ENCODE data around the gene CRB2.

Gene CRB2

DNA sequence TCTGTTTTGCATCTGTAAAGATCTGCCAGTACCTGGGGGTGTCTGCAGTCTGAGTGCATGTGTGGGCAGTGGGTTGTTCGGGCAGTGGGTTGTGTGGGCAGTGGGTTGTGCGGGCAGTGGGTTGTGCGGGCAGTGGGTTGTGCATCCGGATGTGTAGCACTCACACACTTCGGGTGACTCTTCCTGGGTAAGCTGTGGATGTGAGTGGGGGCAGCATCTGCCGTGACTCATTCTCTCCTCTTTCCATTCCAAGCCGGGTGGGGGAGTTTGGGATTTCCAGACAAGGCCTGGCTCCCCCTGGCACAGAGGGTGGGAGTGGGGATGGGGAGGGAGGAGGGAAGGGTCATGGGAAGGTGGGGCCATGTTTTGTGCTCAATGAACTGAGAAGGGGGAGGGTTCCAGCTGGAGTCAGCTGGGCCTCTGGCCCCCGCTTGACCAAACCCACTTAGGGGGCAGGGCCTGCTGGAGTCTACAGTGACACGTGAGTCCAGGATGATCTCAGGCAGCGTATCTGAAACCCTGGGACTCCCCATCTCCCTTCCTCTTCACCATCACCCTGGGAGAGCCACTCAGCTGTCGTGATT is 8.3 kb downstream of the CRB2 start:
- no peak for DNase-seq (ENCODE audit: low read depth in 2 of 2)

DNA sequence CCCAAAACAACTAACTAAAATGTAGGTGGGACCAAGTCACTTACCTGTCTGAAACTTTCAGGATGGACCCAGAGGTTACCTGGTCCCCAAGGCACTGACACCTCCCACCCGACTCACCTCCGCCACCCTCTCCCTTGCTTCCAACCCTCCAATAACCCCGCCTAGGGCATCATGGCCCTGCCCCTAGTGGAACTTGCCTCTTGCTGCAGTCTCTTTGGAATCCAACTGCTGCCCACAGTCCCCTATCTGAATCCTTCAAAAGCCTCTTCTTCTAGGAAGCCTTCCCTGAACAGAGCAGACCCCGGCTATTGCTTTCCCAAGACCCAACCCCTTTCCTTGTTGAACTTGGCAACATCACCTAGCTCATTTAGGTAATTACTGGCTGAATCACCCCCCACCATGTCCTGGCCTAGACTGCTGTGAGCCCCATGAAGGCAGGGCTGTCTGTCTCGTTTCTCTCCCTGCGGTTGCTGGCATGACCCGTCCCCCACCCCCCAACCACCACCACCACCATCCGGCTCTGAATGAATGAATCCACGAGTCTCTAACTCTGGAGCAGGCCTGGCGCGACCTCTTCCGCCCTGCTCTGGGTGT is 9.4 kb downstream of the CRB2 start:
- no peak for DNase-seq (ENCODE audit: low read depth in 2 of 2)

DNA sequence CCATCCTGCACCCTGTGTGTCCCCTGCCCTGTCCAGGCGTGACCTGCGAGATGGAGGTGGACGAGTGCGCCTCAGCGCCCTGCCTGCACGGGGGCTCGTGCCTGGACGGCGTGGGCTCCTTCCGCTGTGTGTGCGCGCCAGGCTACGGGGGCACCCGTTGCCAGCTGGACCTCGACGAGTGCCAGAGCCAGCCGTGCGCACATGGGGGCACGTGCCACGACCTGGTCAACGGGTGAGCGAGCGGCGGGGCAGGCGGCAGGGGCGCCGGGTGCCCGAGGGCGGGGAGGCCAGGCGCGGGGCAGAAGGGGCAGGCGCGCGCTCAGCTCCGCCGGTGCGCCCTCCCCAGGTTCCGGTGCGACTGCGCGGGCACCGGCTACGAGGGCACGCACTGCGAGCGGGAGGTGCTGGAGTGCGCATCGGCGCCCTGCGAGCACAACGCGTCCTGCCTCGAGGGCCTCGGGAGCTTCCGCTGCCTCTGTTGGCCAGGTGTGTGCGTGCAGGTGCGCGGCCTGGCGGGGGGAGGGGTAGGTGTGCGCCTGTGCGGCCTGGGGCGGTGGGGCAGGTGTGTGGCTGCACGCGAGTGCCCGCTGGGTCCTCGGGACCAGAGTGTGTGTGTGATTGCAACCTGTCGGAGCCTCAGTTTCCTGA is 10.0 kb downstream of the CRB2 start:
- DNase-seq (ENCODE audit: low read depth in 2 of 2), result no peak

DNA sequence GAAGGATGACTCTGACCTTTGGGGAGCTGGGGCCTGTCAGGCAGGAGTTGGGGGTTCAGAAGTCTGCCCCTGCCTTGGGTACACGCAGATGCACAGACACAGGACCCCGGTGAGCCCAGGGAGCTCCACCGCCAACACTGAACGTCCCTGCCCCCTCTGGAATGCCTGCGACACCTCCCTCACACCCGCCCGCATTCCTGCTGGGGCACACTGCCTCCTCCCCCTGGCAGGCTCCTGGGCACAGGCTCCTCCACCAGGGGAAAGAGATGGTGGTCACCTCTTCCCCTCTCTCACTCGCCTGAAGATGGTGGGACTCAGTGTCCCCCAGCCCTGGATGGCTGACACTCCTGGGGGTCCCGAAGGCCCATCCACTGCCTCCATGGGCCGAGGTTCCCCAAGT is 12.0 kb downstream of the CRB2 start:
- no peak for DNase-seq (ENCODE audit: low read depth in 2 of 2)

DNA sequence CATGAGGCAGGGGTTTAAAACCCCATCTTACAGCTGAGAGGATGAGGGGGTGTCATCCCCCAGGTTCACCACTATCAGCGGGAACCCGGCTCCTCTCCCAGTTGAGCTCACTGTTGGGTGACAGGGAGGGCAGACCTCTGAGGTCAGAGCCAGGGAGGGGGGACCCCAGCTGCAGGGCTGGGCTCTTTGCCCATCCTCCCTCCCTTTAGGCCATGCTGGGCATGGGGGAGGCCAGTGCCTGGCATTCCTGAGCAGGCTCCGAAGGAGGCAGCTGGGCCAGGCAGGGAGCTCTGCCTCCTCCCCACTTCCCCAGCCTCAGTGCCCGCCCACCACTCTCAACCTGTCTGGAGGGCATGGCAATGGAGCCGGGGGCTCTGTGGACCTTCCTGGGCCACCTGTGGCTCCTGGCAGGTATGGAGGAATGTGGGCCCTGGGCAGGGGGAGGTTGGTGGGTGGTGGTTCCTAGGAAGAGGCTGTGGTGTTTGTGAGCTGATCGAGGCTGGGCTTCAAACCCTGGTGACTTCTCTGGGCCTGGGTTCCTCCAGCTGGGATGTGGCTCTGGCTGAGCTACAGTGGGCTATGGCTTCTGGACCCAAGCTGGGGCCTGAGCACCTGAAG is 12.6 kb downstream of the CRB2 start:
- no peak for DNase-seq (ENCODE audit: low read depth in 2 of 2)

DNA sequence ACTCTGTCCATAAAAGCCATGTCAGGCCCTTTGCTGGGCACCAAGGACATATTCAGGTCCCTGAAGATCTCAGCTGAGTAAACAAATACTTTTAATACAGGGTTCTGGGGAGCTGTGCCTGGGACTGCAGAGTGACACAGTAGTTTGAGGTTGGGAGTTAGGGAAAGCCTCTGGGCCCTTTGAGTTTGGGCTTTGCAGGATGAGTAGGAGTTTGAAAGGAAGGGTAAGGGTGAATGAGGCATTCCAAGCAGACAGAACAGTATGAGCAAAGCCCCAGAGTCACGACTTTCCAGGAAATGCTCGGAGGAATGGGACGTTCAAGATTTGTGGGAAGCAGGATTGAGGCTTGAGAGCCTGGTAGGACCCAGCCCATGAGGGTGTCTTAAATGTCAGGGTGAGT is 13.3 kb downstream of the CRB2 start:
- no peak for DNase-seq (ENCODE audit: low read depth in 2 of 2)

DNA sequence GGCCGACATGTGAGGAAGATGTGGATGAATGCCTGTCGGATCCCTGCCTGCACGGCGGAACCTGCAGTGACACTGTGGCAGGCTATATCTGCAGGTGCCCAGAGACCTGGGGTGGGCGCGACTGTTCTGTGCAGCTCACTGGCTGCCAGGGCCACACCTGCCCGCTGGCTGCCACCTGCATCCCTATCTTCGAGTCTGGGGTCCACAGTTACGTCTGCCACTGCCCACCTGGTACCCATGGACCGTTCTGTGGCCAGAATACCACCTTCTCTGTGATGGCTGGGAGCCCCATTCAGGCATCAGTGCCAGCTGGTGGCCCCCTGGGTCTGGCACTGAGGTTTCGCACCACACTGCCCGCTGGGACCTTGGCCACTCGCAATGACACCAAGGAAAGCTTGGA is 14.1 kb downstream of the CRB2 start:
- no peak for DNase-seq (ENCODE audit: low read depth in 2 of 2)

DNA sequence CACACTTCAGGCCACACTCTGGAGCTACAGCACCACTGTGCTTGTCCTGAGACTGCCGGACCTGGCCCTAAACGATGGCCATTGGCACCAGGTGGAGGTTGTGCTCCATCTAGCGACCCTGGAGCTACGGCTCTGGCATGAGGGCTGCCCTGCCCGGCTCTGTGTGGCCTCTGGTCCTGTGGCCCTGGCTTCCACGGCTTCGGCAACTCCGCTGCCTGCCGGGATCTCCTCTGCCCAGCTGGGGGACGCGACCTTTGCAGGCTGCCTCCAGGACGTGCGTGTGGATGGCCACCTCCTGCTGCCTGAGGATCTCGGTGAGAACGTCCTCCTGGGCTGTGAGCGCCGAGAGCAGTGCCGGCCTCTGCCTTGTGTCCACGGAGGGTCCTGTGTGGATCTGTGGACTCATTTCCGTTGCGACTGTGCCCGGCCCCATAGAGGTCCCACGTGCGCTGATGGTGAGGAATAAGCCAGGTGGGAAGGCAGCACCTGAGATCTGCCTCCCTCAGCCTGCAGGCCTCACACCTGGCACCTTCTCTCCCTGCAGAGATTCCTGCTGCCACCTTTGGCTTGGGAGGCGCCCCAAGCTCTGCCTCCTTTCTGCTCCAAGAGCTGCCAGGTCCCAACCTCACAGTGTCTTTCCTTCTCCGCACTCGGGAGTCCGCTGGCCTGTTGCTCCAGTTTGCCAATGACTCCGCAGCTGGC is 14.7 kb downstream of the CRB2 start:
- DNase-seq (ENCODE audit: low read depth in 2 of 2), result no peak

DNA sequence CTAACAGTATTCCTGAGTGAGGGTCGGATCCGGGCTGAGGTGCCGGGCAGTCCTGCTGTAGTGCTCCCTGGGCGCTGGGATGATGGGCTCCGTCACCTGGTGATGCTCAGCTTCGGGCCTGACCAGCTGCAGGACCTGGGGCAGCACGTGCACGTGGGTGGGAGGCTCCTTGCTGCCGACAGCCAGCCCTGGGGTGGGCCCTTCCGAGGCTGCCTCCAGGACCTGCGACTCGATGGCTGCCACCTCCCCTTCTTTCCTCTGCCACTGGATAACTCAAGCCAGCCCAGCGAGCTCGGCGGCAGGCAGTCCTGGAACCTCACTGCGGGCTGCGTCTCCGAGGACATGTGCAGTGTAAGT is 15.2 kb downstream of the CRB2 start:
- DNase-seq (ENCODE audit: low read depth in 2 of 2), result no peak

DNA sequence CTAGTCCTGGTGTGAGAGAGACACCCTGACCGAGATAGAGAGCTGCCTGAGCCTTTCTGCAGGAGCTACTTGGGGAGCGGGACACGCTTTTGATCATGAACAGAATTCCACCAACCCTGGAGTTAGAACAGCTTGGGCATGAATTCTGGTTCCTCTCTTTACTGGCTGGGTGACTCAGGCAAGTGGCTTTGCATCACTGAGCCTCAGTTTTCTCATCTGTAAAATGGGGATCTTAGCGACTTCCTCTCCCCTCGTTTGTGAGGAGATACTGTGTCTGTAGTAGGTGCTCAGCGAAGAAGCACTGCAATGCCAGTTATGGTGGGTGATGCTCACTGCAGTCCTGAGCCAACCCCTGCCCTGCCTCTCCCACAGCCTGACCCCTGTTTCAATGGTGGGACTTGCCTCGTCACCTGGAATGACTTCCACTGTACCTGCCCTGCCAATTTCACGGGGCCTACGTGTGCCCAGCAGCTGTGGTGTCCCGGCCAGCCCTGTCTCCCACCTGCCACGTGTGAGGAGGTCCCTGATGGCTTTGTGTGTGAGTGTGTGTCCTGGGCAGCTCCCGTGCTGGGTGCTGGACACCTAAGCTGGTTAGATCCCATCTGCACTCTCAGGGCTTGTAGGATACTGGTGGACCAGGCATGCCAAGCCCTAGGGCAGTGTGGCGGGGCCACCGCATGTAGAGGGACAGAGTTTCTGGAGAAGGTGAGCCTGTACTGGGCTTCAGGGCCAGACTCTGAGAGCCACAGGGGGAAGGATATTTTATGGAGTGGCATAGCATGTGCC is 16.0 kb downstream of the CRB2 start:
- no peak for DNase-seq (ENCODE audit: low read depth in 2 of 2)

DNA sequence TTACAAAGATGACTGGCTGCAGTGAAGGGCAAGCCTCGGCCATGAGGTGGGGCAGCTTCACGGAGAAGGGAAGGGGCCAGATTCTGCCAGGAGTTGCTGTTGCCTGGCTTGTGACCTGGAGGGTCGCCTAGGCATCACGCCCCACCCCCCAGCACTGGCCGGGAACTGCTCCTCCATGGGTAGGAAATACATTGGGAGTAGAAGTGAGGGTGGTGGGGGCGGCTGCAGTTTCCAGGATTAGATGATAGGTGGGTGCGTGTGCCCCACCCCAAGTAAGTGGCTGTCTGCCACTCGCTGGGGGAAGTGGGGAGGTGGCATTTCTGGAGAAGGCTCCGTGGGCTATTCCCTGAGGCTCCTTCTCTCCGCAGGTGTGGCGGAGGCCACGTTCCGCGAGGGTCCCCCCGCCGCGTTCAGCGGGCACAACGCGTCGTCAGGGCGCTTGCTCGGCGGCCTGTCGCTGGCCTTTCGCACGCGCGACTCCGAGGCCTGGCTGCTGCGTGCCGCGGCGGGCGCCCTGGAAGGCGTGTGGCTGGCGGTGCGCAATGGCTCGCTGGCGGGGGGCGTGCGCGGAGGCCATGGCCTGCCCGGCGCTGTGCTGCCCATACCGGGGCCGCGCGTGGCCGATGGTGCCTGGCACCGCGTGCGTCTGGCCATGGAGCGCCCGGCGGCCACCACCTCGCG is 16.9 kb downstream of the CRB2 start:
- no peak for DNase-seq (ENCODE audit: low read depth in 2 of 2)

DNA sequence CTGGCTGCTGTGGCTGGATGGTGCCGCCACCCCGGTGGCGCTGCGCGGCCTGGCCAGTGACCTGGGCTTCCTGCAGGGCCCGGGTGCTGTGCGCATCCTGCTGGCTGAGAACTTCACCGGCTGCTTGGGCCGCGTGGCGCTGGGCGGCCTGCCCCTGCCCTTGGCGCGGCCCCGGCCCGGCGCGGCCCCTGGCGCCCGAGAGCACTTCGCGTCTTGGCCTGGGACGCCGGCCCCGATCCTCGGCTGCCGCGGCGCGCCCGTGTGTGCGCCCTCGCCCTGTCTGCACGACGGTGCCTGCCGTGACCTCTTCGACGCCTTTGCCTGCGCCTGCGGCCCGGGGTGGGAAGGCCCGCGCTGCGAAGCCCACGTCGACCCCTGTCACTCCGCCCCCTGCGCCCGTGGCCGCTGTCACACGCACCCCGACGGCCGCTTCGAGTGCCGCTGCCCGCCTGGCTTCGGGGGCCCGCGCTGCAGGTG is 17.5 kb downstream of the CRB2 start:
- DNase-seq (ENCODE audit: low read depth in 2 of 2), result no peak

DNA sequence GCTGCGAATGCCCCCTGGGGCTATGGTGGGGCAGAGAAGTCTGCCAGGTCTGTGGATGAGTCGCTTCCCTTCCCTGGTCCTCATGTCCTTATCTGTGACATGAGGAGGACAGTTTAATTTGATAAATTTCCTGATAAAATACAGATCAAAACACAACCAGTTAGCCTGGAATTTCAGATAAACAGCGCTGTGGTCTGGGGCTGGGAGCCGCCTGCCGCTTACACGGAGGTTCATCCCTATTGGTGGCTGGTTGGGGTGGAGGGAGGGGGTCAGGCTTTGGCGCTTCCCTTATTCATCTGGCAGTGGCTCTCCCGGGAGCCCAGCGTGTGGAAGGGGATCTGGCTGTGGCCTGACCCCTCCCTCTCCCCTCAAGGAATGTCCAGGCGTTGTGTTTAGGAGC is 17.9 kb downstream of the CRB2 start:
- no peak for DNase-seq (ENCODE audit: low read depth in 2 of 2)

DNA sequence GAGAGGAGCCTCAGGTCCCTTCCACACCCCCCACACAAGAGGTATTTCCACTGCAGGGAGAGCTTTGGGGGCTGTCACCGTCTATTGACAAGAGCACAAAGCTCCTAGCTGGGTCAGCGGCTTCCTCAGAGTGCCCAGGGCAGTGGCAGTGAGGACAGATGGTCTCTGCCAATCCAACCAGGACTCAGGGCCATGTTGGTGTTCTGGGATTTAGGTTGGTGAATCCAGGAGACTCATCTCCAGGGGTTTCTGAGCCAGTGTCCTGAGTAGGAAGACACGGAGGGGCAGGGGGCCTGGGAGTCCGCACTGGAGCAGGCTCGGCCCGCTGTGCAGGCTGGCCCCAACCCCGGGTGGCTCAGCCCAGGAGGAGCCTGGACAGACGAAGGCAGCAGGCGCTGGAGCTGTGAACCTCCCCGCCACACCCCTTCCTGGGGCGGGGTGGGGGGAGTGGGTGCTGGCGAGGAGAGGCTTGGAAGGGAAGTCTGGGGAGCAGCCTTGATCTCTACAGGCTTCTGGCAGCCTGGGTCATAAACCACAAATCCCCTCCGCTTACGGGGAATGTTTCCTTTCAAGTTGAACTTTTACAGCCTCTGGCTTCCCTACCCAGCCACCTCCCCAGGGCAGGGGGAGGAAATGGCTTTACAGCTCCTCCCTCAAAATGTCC is 19.6 kb downstream of the CRB2 start:
- DNase-seq (ENCODE audit: low read depth in 2 of 2), result no peak

DNA sequence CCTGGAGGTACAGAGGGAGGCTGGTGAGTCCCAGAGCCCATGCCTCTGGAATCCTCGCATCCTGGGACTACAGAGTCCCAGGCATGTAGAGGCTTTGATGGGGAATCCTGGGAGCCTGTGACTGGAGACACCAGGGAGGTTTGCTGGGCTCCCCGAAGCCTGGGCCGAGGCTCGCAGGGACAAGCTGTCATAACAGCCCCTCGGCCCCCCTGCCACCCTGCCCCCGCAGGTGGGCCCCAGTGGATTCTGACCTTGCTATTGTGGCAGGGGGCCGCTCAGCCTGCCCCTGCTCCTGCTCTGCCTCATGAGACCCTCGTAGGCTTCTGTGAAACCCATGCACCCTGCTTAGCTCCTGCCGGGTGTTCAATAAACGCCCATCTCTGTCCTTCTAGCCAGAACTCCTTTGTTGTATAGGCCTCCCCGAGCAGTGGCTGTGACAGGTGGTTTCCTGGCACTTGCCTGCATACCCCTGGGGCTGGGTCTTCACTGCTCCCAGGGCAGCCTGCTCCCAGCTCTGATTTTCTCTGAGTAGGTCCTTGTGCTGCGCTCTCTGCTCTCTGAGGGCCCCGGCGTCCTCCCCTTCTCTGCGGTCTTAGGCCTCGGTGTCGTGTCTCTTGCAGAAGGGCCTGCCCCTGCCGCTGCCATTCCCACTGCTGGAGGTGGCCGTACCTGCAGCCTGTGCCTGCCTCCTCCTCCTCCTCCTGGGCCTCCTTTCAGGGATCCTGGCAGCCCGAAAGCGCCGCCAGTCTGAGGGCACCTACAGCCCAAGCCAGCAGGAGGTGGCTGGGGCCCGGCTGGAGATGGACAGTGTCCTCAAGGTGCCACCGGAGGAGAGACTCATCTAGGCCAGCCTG is 20.4 kb downstream of the CRB2 start:
- DNase-seq (ENCODE audit: low read depth in 2 of 2), result no peak

DNA sequence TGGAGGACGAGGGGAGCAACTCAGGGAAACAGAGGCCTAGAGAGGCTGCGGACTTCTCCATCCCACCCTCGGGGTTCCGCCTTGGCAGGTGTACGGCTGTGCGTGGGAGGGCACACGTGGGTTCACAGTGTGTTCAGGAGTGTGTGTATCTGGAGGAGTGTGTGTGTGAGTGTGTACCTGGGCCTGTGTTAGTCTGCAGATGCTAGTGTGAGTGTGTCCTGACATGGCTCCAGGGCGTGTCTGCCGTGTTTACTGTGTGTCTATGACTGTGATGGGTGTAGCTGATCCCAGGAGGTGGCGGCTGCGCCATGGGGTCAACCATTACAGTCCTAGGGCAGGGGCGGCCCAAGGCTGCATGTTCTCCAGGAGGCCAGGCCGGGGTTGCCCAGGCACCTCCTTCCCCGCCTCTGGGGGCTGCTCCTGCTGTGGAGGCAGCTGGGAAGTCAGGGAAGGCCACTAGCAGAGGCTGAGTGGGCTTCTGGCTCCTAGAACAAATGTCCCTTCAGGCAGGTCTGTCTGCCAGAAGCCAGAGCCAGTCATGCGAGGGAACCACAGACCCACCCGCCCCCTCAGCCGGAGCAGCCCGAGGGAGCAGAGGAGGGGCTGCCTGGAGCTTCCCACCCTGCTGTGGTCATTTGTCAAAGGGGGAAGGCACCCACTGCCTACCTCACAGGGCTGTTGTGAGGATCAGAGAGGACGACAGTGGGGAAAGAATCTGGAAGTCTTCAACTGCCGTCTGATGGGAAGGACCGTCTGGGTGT is 21.4 kb downstream of the CRB2 start:
- DNase-seq (ENCODE audit: low read depth in 2 of 2), result no peak

DNA sequence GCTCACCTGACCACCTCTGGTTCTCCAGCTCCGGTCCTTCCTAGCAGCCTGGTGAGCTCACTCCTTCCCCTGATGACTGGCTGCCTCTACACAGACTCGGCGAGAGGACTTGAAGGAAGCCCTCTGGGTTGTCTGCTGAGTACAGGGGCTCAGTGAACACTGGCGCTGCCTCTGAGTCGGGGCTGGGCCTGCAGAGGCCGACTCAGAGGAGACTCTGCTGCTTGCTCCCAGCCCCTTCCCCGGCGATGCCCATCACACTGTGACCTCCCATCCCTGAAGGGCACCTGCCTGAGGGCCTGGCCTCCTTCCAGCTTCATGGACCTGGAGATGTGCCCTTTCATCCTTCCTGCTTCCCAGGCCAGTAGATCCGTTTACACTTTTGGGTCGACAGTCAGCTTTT is 22.0 kb downstream of the CRB2 start:
- no peak for DNase-seq (ENCODE audit: low read depth in 2 of 2)

DNA sequence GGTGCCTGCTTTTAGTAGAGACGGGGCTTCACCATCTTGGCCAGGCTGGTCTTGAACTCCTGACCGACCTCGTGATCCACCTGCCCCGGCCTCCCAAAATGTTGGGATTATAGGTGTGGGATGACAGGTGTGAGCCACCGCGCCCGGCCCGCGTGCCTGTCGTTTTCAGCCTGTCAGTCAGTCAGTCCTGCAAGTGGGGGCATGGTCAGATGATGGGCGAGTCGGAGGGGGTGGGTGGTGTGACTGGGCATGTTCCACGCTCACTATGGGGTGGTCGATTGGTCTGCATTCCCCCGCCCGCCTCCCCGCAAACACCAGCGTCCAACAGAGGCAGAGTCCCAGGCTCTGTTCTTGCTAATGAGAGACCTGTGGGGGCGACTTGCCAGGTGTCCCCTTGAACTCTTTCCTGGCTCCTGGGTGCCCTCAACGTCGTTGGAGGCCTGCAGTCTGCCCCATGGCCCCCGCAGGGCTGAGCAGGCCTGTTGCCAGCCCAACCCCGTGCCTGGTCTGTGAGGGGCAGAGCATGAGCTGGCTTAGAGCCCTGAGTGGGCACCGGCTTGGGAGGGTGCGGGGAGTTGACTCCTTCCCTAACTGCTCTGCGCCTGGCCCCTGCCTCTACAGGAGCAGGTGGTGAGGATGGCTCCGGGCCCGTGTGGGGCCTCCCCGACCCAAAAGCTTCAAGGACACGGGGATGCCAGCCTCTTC is 23.1 kb downstream of the CRB2 start:
- DNase-seq (ENCODE audit: low read depth in 2 of 2), result no peak

All from stimulated activated CD8-positive, alpha-beta memory T cell treated with anti-CD3 and anti-CD28 coated beads, Interleukin-7, amount 100 ng/mL, for 1 hour (primary cell).